Kasumi-1 (cell line): ENCODE measurements around the gene ADAMTS16.

Experiments
- DNase-seq, 2 experiments: peaks; one replicate each; lab custom pipeline; 2025; lab: John Stamatoyannopoulos, UW

Gene ADAMTS16

GRCh38 chr5:5239191-5239590, 99.1 kb downstream of the ADAMTS16 start:
- no peak for DNase-seq

DNA sequence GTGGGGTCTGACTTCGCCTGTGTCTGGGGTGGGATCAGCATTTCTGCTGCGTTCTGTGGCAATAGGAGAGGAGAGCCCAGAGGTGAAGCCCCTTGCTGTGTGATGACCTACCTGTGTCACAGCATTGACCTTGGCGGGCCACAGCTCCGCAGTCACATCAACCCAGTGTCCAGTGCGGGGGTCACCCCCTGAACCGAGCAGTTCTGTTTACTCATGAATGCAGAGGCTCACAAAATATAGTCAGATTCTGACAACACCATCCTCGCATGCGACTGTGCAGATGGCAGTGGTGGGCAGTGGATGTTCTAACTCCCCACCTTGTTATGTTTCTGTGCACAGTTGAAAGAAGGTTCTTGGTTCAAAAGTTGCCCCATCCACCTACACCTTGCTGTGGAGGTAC, 100.1 kb downstream of the ADAMTS16 start:
- no peak for DNase-seq

- DNase-seq: no peak
These were observed 101.9 kb downstream of the ADAMTS16 start for GRCh38 chr5:5242056-5242455.

GRCh38 chr5:5246736-5247135, 106.6 kb downstream of the ADAMTS16 start:
- DNase-seq: no peak

DNA sequence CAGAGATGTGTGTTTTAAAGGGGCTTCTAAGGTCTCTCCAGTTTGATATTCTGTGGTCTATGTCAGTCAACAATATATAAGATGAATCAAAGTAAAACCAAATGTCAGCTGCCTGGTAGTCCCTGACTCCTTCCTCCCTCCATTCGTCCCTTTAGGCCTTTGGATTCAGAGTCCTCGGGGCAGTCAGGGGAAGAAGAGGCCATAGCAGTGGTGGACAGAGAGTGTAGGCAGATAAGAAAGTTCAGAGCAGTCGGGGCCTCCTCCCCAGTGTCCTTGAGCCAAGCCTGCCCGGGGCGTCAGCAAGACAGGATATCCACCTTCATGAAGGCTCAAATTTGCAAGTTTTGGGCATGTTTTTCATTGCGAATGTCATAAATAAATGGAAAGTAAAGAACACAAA, 110.6 kb downstream of the ADAMTS16 start:
- no peak for DNase-seq

GRCh38 chr5:5252106-5252505, 112.0 kb downstream of the ADAMTS16 start:
- DNase-seq: no peak

DNA sequence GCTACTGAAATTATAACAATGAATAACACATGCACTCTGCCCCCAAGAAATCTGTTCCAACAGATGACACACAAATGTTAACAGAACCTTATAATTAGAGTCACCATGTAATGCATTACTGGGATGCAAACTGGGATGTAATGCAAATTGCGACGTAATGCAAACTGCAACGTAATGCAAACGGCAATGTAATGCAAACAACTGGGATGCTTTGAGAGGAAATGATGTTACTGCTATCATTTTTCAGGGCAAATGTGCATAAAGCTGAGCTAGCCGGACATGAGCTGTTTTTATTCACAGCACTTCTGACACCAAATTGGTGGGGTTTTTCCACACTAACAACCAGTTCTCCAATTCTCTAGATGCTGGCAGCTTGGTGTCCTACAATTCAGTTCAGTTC, 117.2 kb downstream of the ADAMTS16 start:
- no peak for DNase-seq

GRCh38 chr5:5258564-5258963, 118.4 kb downstream of the ADAMTS16 start:
- no peak for DNase-seq

DNA sequence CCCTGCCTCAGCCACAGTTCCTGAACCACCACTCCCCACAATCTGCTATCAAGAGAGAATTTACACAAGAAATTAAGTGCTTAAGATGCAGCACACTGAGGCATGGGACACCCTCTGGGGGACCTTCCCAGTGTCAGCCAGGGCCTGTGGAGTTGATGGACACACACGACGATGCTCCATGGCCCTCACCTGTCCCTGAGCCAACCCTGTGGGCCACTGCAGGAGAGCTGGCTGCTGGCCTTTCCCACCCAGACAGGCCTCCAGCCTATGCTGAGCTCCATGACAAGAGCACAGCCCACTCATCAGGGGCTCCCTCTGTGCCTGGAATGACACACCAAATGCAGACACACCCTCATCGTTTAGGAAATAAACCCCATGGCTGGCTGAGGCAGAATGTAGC, 124.6 kb downstream of the ADAMTS16 start:
- no peak for DNase-seq

GRCh38 chr5:5266297-5266696, 126.2 kb downstream of the ADAMTS16 start:
- no peak for DNase-seq

GRCh38 chr5:5270161-5270560, 130.0 kb downstream of the ADAMTS16 start:
- DNase-seq: no peak

GRCh38 chr5:5270958-5271785, 131.0 kb downstream of the ADAMTS16 start:
- DNase-seq: no peak

DNA sequence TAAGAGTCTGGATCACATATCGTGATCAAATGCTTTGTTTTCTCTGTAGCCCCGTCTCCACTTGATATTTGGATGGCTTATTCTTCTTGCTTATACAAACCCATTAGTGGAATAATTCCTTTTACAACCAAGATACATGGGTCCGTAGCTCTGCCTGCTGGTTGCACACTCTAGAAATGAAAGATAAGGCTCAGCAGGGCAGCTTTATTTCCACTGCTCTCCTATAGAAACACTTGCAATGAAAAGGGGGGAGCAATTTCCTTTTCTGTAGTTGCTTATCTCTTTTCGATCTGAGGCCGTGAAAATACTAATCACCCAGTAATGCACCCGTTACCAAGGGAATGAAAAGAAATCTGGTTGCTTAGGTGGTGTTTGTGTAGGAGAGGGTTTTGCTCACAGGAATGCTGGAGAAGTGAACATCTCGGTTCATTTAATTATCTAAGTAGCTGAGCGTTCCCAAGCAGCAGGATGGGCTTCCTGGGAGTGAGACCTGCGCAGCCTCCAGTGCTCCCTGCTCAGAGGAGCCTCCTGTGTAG, 131.7 kb downstream of the ADAMTS16 start:
- no peak for DNase-seq

DNA sequence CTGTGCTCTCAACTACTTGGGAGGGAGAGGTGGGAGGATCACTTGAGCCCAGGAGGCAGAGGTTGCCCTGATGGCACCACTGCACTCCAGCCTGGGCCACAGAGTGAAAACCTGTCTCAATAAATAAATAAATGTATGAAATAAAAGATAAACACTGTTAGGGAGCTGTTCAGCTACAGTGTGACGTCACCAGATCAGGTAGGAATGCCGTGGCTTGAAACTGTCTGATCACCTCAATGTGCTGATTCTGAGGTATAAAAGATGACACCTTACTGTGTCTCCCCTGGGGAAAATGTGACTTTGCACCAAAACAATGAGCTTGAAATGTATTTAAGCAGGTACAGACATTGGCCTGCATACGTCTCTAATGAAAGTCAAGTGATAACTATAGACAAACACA, 133.3 kb downstream of the ADAMTS16 start:
- DNase-seq: no peak

GRCh38 chr5:5273976-5274375, 133.8 kb downstream of the ADAMTS16 start:
- DNase-seq: no peak

DNA sequence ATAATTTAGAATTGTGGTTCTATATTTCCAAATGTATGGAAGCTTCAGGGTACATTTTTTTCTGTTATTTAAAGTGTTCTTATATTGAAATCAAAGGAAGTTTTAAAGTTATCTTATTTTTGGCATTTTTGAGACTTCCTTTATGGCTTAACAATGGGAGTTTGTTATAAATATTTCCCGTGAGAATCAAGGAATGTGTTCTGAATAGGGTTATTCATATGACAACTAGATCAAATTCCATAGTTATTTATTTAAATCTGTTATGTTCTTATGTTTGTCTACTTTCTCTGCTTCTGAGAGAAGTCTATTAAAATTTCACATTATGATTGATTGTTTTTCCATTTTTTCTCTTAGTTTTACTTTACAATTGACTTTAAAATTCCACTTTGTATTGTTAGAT, 135.1 kb downstream of the ADAMTS16 start:
- DNase-seq: no peak

DNA sequence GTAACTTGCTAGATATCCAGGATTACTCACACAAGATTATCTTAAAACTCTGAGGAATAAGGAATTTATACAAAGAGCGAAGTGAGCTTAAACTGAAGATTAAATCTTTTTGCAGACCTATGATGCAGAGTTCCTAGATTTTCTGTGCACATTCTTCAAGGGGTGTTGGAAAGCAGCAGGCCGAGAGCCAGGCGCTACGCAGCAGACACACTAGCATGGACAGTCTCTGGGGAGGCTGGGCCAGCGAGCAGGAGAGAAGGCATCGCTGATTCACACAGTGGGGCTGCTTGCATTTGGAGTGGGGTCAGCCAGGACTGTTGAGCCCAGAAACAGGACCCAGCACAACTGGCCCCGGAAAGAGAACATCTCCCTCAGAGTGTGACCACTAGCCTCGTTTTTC, 136.3 kb downstream of the ADAMTS16 start:
- DNase-seq: no peak

DNA sequence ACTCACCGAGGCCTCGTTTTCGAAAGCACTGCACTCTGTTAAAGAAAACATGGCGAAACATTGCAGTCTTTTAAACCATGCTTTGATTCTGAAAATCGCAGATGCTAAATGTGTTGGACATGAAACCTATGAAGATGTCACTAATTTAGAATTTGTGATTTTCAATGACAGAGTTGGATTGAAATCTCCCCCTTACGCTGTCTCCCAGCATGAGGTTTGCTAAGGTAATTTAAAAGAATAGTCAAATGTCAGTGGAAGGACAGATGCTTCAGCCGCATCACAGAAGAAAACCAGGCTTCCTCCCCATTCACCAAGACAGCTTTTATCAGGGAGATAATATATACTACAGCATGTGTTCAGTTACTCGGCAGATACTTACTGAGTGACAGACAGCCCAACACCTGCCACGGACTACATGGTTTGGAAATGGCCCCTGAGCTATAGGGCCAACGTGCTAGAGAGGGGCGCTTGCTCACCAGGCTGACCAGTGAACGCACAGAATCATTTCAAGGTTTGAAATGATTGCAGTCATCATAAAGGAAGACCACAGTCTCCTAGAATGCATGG, 136.9 kb downstream of the ADAMTS16 start:
- no peak for DNase-seq

DNA sequence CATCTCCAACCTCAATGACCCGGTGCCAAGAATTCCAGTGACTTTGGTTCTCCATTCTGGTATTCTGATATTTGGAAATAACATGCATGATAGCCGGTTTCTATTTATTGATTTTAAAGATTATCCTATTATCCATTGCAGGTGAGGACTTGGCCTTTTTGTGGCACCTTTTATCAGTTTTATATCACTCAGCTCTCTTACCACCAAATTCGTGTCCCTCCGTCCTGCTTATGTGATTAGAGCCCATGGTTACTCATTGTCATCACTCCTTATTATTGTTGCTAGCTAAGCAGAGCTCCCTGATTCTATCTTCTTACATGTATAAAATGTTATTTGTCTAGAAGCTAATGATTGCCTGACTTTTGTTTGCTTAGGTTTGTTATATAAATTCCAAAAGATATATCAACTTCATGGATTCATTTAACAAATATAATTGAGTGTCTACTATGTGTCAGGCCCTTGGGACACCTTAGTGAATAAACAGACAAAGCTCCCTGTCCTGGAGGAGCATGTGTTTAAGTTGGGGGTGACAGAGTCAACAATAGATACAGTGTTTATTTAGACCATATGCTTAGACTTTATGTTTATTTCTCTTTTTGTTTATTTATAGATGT, 138.2 kb downstream of the ADAMTS16 start:
- no peak for DNase-seq

DNA sequence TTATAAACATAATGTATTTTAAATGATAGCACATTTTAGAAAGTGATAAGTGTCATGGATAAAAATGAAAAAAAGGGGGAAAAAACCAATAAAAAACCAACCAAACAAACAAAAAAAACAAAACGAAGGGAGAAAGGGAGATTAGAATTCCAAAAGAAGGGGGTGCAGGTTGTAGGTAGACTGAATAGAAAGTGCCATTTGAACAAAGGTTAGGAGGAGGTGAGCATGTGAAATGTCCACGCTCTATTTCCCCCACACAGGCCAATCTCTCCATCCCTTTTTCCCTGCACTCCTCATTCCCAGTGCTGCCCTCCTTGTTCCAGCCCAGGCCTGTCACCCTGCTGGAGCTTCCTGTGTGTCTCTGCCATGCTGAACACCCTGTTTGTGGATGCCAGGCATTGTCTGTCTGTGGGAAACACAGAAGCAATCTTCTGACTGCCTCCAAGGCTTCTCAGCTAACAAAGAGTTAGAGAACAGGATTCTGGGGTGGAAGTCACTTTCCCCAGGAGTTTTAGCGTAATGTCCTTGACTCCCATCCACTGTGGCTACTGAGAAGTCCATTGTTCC, 138.8 kb downstream of the ADAMTS16 start:
- DNase-seq: no peak

DNA sequence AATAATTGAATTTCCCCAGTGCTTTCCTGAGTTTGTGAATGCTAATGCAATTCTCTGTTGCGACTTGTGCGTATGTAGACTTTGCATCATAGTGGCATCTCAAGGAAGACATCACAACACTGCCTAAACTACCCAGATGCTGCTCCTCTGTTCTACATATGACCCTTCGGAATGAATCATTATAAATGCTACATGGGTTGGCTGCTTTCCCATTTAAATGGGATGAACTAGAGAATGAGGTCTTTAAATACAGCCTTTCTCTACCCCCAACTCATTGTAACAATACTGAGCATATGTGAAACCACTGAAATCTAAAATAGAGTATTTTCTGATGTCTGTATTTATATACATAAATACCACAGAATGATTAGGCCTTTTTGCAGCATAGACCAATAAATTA, 145.8 kb downstream of the ADAMTS16 start:
- DNase-seq: no peak

DNA sequence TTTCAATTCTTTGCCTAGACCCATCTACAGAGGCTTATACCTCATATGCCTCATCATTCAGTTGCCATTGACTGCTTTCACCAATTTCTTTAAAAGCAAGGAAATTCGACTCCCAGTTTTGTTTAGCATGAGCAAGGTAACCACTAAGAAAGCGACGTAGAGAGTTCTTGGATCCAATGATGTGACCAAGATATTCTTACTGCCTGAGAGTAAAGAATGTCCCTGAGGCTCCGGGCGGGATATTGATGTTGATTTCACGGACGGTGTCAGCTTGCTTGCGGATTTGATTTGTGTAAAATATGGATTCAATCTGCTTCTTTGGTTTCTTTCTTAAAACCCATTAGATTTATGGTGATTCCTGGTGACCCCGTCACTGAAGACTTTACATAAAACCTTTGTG, 147.3 kb downstream of the ADAMTS16 start:
- DNase-seq: no peak

- no peak for DNase-seq
These were observed 148.1 kb downstream of the ADAMTS16 start for GRCh38 chr5:5288201-5288600.
